ENCODE measurements around the gene HSP90AA1. TPM values are rescaled to one million over a fixed set of nuclear protein-coding genes. Genes with fewer than 3 reads are reported as not detected.

Gene HSP90AA1
- total RNA-seq, 1 donor from 2014 or later: 120 TPM

DNA sequence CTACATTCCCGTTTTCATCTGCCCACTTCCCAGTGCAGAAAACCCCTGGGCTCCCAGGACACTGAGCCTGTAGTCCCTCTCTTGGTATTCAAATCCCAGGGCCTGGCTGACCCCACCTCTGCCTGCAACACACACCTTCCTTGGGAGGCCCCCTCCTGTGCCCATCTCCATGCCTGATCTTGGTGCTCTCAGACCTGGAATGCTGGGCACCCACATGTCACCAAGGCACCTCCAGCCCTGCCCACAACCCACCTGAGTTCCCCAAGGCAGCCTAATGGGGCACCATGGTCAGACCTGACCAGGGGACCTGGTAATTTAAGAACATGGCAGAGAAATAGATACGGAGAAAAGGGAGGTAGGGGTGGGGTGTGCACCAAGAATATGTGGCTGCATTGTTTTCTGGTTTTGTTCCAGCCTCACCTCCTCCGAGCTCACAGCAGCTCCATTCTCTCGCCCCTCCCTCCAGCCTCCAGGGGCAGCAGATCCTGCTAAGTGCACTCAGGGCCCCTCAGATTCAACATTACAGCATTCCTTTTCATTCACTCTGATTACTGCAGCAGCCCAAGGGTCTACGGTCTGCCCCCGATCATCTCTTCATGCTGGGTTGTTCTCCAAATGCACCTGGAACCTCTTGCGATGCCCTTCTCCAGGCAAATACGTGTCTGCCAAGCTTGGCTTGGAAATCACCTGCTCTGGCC lies 9.2 kb upstream of the HSP90AA1 start:
- H3K36me3 ChIP-seq: no peaks in the 10 kb centered on the region
- H3K4me3 ChIP-seq: no peak overlapping the region
- no peak overlapping the region for H3K27ac ChIP-seq
- intact Hi-C loops (cut with DNase I): loop anchor here (1.0 to 2.0 kb wide), 4 partner anchors 33 to 389 kb away; no protein-coding TSS in a partner anchor
- DNase-seq (ENCODE audit: low spot score in 2 of 2): no peak
- H3K9me3 ChIP-seq: no peaks in the 10 kb centered on the region
- H3K27me3 ChIP-seq: no peaks in the 10 kb centered on the region
- no peaks in the 10 kb centered on the region for H3K4me1 ChIP-seq
- TF ChIP-seq, protein P1, sequence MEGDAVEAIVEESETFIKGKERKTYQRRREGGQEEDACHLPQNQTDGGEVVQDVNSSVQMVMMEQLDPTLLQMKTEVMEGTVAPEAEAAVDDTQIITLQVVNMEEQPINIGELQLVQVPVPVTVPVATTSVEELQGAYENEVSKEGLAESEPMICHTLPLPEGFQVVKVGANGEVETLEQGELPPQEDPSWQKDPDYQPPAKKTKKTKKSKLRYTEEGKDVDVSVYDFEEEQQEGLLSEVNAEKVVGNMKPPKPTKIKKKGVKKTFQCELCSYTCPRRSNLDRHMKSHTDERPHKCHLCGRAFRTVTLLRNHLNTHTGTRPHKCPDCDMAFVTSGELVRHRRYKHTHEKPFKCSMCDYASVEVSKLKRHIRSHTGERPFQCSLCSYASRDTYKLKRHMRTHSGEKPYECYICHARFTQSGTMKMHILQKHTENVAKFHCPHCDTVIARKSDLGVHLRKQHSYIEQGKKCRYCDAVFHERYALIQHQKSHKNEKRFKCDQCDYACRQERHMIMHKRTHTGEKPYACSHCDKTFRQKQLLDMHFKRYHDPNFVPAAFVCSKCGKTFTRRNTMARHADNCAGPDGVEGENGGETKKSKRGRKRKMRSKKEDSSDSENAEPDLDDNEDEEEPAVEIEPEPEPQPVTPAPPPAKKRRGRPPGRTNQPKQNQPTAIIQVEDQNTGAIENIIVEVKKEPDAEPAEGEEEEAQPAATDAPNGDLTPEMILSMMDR (IDR thresholded peaks at IDR 0.05): no peak

DNA sequence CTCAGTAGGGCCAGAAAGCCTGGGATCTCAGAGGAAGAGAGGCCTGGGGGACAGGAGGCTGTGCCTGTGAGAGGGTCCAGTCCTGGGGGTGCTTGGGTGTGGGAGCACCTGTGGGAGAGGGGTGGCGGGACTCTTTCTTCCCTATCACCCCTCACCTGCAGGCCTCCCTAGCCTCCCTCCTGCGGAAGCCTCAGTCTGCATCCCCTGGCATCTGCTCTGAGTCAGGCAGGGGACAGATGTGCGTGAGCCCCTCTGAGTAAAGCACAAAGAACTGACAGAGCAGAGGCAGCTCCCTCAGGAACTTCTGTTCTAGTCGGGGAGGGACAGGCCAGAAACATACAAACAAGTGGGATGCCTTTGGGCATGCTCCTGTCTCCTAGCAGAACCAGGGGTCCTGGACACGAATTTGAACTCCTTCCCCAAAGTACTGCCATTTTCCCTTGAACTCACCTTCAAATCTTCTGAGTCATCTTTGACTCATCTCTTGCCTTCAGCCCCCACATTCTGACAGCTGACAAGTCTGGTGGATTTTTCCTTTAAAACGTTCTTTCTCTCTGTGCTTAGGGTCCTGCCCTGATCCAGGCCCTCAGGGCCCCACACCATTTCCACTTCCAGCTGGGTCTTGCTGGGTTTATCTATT lies 8.5 kb upstream of the HSP90AA1 start:
- Histone ChIP-seq H3K4me3 (no peak overlapping the region), H3K36me3 (no peaks in the 10 kb centered on the region), H3K9me3 (no peaks in the 10 kb centered on the region), H3K27ac (no peak overlapping the region), H3K27me3 (no peaks in the 10 kb centered on the region), H3K4me1 (no peaks in the 10 kb centered on the region)
- no peak for DNase-seq (ENCODE audit: low spot score in 2 of 2)
- intact Hi-C loops (cut with DNase I): no loop called here
- TF ChIP-seq, protein P1 (IDR thresholded peaks at IDR 0.05): no peak

DNA sequence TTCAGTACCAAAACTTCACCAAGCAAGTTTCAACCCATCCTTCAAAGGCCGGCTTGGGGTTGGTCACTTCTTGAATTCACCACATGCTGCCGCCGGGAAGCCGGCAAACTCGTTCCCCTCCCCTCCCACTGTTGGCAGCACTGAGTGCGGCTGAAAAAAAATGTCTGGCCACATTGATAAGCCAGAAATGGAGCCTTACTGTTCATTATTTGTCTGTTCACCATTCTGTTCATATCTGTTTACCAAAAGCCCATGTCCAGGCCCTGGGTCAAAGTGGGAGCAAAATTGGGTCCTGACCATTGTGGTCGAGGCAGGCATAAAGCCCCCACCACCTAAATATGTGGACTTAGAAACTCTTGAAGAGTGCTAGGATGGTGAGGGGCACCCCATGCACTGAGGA lies 7.3 kb upstream of the HSP90AA1 start:
- TF ChIP-seq, protein P1 (IDR thresholded peaks at IDR 0.05): no peak
- intact Hi-C loops (cut with DNase I): no loop called here
- Histone ChIP-seq H3K4me1 (no peaks in the 10 kb centered on the region), H3K4me3 (no peak overlapping the region), H3K27ac (no peak overlapping the region), H3K9me3 (no peaks in the 10 kb centered on the region), H3K27me3 (no peaks in the 10 kb centered on the region), H3K36me3 (no peaks in the 10 kb centered on the region)
- no peak for DNase-seq (ENCODE audit: low spot score in 2 of 2)

DNA sequence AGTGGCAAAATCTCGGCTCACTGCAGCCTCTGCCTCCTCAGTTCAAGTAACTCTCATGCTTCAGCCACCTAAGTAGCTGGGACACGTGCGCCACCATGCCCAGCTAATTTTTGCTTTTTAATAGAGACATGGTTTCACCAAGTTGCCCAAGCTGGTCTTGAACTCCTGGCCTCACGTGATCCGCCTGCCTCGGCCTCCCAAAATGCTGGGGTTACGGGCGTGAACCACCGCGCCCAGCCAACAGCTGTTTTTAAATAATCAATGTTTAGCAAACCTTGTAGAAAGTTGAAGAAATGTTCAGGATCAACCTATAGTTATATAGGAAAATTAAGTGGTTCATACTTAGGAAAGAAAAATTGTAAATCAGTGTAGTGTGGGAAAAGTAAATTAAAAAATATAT lies 6.0 kb upstream of the HSP90AA1 start:
- Histone ChIP-seq H3K36me3 (no peaks in the 10 kb centered on the region), H3K4me3 (no peak overlapping the region), H3K9me3 (no peaks in the 10 kb centered on the region), H3K27me3 (no peaks in the 10 kb centered on the region), H3K4me1 (peaks cover 0 to 5% of the 10 kb centered on the region in 2 donors), H3K27ac (no peak overlapping the region)
- TF ChIP-seq, protein P1 (IDR thresholded peaks at IDR 0.05): no peak
- no peak for DNase-seq (ENCODE audit: low spot score in 2 of 2)
- intact Hi-C loops (cut with DNase I): no loop called here

DNA sequence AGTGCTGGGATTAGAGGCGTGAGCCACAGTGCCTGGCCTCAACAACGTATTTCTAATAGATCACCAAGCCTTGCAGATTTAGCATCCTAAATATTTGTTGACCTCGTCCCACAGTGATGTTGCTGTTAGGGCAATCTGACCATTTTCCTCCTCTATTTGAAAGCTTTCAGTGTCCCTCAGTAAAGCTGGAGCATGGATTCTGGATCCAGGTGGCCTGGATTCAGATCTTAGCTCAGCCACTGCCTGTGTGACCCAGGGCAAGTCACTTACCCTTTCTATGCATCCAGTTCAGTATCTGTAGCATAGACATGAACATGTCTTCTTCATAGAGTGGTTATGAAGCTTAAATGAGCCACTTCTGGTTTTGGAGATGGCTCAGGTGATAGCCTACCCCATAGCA lies 3.9 kb upstream of the HSP90AA1 start:
- Histone ChIP-seq H3K27ac (no peak overlapping the region), H3K27me3 (no peaks in the 10 kb centered on the region), H3K9me3 (no peaks in the 10 kb centered on the region), H3K36me3 (peaks cover 0 to under 1% of the 10 kb centered on the region in 2 donors), H3K4me3 (no peak overlapping the region), H3K4me1 (peaks cover 0 to 6% of the 10 kb centered on the region in 2 donors)
- TF ChIP-seq, protein P1 (IDR thresholded peaks at IDR 0.05): no peak
- intact Hi-C loops (cut with DNase I): no loop called here
- no peak for DNase-seq (ENCODE audit: low spot score in 2 of 2)

All from ascending aorta (tissue), 2 donors.